HG03139 (cell line): Measurements from ENCODE around the gene VLDLR.

Source experiments
- ATAC-seq: cut with Tn5 transposase; IDR thresholded peaks from one replicate; pipeline ENCODE4 v1.9.1; 2021; ENCODE audit not compliant: unreplicated experiment

VLDLR gene

GRCh38 chr9:2662496-2662895, 40.9 kb downstream of the VLDLR start:
- ATAC-seq, result no peak

DNA sequence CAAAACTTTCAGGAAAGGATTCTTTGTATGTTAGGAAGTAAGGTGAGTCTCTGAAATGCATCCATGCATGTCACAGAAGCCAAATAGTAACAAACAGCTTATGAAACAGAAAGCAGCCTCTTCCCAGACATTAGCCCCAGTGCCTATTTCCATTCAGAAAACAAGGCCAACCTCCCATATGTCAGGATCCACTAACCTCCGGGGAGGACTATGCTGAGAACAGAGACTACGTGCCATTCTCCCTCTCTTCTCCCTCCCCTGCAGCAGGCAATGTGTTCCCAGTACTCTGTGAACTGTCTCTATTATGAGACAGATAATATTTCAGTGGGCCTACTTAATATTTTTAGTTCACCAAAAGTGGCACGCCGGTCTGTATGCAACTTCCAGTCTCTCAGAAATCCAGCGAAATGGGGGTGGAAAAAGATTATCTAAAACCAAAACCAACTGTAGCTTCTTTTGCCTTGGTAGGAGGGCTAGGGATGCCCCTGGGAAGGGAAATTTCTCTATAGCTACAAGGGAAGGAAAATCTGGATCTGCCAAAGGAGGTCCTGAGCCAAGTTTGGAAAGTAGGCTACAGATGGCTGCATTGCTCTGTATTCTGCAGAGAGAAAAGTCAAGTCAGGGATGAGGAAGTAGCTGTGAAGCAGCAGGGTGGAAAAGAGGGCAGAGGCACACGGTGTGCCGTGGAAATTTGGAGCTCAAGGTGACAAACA, 42.0 kb downstream of the VLDLR start:
- ATAC-seq, result no peak

DNA sequence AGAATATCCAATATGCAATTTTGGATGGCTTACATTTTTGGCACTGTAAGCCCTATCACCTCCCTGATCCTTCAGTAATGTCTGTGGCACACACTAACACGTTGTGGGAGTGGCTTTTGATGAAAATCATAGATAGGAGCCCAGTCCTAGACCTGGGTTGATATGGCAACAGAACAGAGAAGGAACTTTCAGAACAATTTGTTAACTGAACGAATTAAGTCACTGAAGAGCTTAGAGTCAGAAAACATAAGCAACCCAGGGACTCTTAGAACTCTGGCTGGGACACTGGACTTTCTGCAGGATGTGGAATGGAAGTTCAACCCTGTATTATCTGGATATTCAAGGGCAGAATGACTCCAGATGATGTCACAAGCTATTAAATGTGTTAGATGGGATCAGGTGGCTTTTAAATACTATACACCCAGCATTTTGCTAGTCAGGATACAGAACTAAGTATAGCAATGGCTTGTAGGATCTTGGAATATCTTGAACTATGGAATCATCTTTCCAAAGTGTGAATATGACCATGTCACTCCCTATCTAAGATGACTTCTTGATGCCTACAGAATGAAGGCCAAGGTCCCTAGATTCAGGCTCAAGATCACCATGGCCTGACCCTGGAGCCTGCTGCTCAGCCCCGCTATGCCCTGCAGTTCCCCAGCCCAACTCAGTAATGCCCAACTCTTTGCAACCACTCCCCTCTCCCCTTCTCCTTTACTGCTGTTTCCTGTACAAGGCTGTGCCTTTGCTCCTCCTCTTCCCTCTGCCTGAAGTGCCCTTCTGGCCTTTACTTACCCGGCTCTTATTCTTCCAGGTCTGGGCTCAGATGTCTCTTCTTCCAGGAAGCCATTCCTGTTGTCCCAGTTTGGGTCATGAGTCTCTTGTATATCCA, 42.8 kb downstream of the VLDLR start:
- ATAC-seq, result no peak

DNA sequence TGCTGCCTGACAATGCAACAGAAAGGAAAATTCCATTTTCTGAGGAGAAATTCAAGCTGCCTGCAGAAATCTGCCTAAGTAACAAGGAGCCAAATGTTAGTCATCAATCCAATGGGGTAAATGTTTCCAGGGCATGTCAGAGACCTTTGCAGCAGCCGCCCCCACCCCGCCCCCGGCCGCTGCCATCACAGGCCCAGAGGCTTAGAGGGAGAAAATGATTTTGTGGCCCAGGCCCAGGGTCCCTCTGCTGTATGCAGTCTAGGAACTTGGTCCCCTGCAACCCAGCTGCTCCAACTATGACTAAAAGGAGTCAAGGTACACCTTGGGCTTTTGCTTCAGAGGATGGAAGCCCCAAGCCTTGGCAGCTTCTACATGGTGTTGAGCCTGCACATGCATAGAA, 45.0 kb downstream of the VLDLR start:
- ATAC-seq, result no peak

DNA sequence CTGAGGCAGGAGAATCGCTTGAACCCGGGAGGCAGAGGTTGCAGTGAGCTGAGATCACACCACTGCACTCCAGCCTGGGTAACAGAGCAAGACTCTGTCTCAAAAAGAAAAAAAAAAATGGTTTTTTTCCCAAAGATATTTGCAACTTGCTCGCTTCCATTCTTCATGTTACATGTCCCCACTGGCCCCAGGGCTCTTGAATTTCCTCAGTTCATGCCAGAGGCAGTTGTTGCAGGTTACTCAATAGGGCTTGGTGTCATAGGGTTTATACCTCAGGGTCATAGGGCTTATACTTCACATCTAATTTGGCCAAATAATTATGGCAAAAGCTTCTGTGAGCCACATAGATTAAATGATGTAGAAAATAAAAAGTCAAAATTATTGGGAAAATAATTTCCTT, 51.6 kb downstream of the VLDLR start:
- ATAC-seq, result no peak

- no peak for ATAC-seq
Measured at GRCh38 chr9:2674141-2674824, 52.7 kb downstream of the VLDLR start.

- no peak for ATAC-seq
Measured at GRCh38 chr9:2675834-2676233, 54.2 kb downstream of the VLDLR start.

- no peak for ATAC-seq
Measured at GRCh38 chr9:2676466-2676865, 54.9 kb downstream of the VLDLR start.

GRCh38 chr9:2677915-2678889, 56.6 kb downstream of the VLDLR start:
- no peak for ATAC-seq

- ATAC-seq, result no peak
Measured at GRCh38 chr9:2679011-2679410, 57.4 kb downstream of the VLDLR start.

DNA sequence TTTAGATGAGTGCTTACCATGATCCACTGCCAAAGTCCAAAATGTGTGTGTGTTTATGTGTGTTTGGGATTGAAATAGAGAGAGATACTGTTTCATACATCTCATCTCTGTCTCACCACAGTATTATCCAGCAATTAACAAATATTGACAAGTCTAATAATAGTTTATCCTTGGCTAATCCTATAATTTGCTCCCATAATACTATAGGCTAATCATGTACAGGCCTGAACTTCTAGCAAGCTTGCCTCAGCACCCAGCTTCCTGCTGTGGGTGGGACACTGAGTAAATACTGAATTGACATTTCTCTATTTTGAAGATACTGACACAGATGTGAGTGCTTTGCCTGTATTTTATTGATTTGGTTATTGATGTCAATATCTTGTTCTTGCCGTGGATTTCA, 60.4 kb downstream of the VLDLR start:
- ATAC-seq, result no peak

DNA sequence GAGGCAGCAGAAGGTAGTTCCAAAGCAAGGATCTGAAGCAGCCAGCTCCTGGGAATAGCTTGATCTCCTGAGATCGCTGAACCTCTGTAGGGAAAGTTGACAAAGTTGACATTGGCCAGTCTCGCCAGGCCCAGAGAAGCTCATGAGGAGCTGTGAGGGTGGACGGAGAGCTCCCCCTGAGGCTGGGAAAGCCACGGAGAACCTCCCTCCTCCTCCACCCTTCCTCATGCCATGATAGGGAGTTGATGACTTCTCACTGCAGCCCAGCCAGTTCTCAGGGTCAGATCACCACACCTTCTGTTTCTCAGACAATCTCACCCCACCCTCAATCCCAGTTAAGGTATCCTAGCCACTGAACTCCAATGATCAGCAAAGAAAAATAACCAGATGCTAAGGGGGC, 65.3 kb downstream of the VLDLR start:
- ATAC-seq, result no peak

GRCh38 chr9:2688636-2689035, 67.0 kb downstream of the VLDLR start:
- no peak for ATAC-seq

DNA sequence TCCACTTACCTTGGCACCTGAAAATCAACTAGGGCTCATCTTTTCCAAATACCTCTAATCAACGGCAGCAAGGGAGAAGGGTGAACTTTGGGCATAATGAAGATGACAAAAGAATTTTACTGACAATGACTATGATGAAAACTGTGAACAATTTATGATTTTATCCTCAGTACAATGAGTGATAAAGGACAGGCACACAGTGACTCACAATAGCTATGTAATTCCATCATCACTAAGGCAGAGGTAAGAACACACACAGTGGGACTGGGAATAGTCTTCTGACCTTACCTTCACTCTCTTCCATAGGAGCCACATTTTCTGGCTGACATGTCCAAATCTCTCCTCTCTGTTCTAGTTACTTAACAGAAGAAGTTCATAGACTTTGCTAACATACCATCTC, 69.6 kb downstream of the VLDLR start:
- no peak for ATAC-seq

DNA sequence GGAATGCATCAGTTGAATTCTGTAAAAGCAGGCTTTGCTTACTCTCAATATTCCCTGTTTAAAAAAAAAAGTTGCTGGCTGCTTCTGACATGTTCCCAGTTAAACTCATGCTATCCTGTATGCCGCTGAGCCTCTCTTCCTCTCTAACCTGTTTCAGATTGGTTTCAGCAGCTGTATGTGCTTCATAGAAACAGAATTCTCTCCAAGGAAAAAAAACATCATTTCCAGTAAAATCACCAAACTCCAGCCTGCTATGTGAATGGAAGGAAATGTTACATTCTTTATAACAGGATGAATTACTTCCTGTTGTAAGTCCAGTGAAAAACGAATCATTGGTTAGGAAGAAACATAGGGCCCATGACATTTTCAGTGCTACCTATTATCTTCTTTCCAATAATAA, 70.0 kb downstream of the VLDLR start:
- no peak for ATAC-seq

DNA sequence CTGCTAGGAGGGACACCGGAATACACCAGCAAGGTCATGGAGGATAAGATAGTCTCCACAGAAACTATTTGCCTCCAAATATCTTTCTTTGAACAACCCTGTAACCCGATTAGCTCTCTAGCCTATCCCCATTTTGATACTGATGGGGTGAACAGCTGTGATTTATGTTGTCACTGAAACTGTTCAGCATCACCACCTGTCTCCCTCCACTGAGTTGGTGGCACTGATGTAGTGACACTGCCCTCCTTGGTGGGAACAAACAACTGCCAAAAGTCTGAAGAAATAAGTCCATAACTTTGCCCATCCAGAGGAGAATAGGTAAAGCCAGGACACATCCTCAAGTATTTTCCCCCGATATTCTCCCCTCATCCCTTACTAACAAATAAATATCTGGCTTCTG, 71.5 kb downstream of the VLDLR start:
- no peak for ATAC-seq

DNA sequence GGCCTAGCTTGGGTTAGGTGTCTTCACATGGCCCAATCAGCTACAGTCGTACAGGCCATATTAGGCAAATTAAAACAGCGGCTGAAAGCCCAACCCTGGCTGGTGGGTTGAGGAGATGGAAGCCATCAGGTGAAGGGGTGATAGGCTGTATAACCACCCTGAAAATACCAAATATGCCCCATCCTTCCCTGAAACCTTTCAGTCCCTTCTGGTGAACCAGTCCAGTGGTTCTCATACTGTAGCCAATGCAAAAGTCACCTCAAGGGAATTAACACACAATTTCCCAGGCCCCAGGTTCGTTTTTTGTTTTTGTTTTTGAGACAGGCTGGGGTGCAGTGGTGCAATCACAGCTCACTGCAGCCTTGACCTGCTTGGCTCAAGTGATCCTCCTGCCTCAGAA, 75.9 kb downstream of the VLDLR start:
- ATAC-seq, result no peak

GRCh38 chr9:2700398-2700797, 78.8 kb downstream of the VLDLR start:
- ATAC-seq, result no peak

GRCh38 chr9:2700909-2701550, 79.4 kb downstream of the VLDLR start:
- ATAC-seq, result no peak

GRCh38 chr9:2704504-2704903, 82.9 kb downstream of the VLDLR start:
- ATAC-seq, result no peak
